ENCODE measurements around the gene NRG3.

Gene NRG3

DNA sequence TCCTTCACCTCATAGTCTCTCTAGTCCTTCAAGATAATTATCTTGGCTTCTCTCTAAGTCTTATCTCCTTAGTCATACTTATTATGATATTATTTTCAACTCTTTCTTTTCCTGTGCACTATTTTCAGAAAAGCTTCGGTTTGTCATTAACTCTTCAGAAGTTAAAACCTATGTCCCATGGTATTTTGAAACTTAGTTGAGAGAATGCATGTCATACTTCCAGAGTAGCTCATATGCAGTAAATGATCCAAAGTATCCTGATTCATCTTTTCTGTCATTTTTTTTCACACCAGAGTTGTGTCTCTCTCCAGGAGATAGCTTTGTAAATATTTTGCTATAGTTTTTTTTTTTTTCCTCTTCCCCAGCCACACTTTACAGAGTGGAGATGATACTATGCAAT lies 1008.6 kb downstream of the NRG3 start:
- DNase-seq (ENCODE audit: low read depth in 4 of 4, low spot score in 1 of 4), result no peak

DNA sequence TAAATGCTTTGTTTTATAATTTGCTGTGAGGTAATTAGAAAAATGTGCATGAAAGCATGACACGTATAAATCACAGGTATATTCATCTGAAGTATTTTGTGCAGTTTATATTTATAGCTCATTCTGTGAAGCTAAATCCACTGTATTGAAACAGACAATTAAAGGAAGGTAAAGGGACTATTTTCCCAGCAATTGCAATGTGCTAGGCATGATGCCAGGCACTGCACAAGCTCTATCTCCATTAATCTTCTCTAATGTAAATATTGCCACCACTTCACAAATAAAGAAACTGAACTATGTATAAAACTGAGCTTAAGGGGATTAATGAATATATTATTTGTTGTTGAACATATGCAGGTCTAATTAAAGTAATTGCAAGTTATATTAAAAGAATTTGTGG lies 1012.5 kb downstream of the NRG3 start:
- DNase-seq (ENCODE audit: low read depth in 4 of 4, low spot score in 1 of 4), result no peak

DNA sequence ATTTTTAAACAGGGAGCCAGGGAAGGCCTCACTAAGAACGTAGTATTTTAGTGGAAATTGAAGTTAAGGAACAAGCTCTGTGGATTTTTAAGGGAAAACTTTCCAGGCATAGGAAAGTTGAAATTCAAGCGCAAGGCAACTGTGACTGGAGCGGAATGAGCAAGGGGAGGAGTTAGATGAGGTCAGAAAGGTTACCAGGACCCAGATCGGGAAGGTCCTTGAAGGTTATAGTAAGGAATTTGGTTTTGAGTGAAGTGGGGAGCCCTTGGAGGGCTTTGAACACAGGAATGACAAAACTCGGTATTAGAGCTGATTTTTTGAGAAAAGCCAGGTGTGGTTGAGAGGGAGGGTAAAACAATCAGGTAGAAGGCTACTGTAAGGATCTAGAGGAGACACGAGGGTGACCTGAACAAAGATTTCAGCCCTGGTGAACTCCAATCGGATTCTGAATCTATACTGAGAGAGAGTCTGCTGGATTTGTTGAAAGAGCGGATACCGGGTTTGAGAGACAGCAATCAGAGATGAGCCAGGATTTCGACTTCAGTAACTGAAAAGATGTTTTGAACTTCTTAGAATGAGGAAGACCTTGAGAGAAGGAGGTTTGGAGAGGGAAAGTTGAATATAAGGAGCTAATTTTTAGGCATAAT lies 1013.9 kb downstream of the NRG3 start:
- no peak for DNase-seq (ENCODE audit: low read depth in 4 of 4, low spot score in 1 of 4)

- no peak for DNase-seq (ENCODE audit: low read depth in 4 of 4, low spot score in 1 of 4)
Observed at GRCh38 chr10:82889728-82890127, 1014.7 kb downstream of the NRG3 start.

GRCh38 chr10:82890573-82890972 lies 1015.6 kb downstream of the NRG3 start:
- DNase-seq (ENCODE audit: low read depth in 4 of 4, low spot score in 1 of 4), result no peak

- DNase-seq (ENCODE audit: low read depth in 4 of 4, low spot score in 1 of 4), result no peak
Observed at GRCh38 chr10:82908096-82908495, 1033.1 kb downstream of the NRG3 start.

GRCh38 chr10:82908751-82909150 lies 1033.8 kb downstream of the NRG3 start:
- DNase-seq (ENCODE audit: low read depth in 4 of 4, low spot score in 1 of 4), result no peak

DNA sequence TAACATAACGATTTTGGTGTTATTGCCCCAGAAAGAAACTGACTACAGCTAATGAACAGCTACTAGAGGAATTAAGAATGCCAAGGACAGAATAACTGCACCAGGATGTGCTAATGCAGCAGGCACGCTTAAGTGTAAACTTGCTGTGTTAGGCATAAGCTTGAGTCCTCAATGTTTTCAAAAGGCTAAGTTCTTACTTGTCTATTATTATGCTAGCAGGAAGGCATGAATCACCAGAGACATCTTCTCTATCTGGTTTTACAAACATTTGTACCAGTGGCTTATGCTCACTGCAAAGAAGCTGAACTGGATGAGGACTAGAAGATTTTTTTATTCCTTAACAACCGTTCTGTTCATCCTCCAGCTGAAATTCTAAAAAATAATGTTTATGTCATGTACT lies 1035.3 kb downstream of the NRG3 start:
- no peak for DNase-seq (ENCODE audit: low read depth in 4 of 4, low spot score in 1 of 4)

DNA sequence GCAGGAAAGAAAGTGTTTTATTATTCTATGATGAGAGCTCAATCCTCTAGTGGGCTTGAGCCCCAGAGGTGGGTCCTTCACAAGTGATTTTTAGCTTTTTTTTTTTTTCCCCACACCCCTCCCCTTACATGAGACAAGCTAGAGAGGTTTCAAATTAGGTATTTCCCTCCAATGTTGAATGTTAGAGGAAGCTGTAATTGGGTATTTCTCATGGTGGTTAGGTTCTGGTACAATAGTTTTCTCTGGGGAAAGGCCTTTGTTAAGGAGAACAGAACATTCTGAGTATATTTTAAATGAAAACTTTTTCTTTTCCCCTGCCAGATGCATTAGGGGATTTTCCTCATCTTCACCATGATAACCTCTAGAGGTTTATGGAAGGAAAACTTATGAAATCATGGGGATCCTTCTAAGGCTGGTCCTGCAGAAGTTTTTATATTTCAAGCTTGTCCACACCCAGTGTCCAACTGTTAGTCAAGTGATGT lies 1039.7 kb downstream of the NRG3 start:
- no peak for DNase-seq (ENCODE audit: low read depth in 4 of 4, low spot score in 1 of 4)

- DNase-seq (ENCODE audit: low read depth in 4 of 4, low spot score in 1 of 4), result no peak
Observed at GRCh38 chr10:82916941-82917340, 1041.9 kb downstream of the NRG3 start.

GRCh38 chr10:82918022-82918421 lies 1043.0 kb downstream of the NRG3 start:
- no peak for DNase-seq (ENCODE audit: low read depth in 4 of 4, low spot score in 1 of 4)

GRCh38 chr10:82922046-82922445 lies 1047.1 kb downstream of the NRG3 start:
- DNase-seq (ENCODE audit: low read depth in 4 of 4, low spot score in 1 of 4), result no peak

DNA sequence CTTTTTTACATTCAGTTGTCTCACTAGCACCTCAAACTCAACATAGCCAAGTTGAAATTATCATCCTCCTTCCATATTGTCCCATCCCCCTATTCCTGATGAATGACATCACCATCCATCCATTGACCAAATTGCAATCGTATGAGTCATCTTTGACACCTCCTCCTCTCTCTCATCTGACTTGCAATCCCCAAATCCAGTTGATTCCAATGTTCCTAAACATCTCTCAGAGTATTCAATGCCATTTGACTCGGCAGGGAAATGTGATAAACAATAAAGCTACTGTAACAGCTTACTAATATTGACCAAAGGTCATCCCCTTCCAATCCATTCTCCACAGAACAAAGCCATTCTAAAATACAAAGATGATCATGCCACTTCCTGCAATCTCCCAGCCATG lies 1047.8 kb downstream of the NRG3 start:
- DNase-seq (ENCODE audit: low read depth in 4 of 4, low spot score in 1 of 4), result no peak

- DNase-seq (ENCODE audit: low read depth in 4 of 4, low spot score in 1 of 4), result no peak
Observed at GRCh38 chr10:82924711-82925110, 1049.7 kb downstream of the NRG3 start.

DNA sequence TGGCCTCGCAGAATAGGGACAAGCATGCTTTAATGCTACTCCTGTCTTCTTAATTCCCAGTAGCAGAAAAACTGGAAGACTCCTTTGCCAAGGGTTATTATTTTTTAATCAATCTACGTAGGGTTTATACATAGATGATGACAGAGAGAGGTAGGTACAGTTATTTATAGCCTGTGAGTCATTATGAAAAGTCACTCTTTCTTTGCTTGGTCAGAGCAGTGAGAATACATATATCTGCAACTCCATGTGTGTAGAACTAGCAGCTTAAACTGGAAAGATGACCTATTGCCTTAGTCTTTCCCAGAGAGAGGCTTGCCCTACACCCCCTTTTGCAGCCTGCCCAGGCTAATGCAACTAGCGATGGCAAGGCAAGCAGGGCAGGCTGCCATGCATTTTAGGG lies 1050.6 kb downstream of the NRG3 start:
- DNase-seq (ENCODE audit: low read depth in 4 of 4, low spot score in 1 of 4), result no peak

DNA sequence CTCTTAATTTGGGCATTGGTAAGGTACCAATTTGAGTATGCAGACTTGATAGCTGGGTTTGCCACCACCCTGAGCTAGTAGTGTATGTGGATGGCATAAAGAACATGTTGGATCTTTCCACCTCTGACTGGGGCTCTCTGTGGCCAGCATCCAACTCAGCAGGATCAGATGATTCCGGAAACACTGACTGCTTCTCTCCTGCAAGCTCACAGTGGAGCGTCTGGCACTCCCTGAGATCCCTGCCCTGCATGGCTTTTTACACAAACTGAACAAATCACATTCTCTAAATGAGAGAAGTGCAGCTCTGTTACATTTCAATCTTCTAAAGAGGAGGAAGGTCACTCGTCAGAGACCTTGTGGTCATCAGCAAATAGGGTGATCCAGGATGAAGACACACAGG lies 1057.5 kb downstream of the NRG3 start:
- DNase-seq (ENCODE audit: low read depth in 4 of 4, low spot score in 1 of 4), result no peak

- DNase-seq (ENCODE audit: low read depth in 4 of 4, low spot score in 1 of 4), result no peak
Observed at GRCh38 chr10:82934429-82934828, 1059.4 kb downstream of the NRG3 start.

DNA sequence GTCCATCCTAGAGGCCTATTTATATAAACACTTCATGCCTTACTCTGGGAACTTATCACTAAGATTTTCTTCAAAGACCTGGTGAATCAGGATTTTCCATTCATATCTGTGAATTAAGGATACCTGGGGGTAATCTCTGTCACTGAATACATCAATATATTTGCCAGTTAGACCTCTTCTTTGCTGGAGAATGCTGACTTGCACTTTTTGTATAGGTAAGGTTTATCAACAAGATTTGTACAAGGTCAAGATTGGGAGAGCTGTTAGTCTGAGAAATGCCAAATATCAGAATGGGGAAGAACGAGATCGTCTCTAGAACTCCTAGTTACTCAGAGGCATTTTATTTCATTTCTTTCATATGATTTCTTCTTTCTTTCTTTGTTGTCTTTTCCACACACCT lies 1060.0 kb downstream of the NRG3 start:
- DNase-seq (ENCODE audit: low read depth in 4 of 4, low spot score in 1 of 4), result no peak

- DNase-seq (ENCODE audit: low read depth in 4 of 4, low spot score in 1 of 4), result no peak
Observed at GRCh38 chr10:82938331-82938730, 1063.3 kb downstream of the NRG3 start.

DNA sequence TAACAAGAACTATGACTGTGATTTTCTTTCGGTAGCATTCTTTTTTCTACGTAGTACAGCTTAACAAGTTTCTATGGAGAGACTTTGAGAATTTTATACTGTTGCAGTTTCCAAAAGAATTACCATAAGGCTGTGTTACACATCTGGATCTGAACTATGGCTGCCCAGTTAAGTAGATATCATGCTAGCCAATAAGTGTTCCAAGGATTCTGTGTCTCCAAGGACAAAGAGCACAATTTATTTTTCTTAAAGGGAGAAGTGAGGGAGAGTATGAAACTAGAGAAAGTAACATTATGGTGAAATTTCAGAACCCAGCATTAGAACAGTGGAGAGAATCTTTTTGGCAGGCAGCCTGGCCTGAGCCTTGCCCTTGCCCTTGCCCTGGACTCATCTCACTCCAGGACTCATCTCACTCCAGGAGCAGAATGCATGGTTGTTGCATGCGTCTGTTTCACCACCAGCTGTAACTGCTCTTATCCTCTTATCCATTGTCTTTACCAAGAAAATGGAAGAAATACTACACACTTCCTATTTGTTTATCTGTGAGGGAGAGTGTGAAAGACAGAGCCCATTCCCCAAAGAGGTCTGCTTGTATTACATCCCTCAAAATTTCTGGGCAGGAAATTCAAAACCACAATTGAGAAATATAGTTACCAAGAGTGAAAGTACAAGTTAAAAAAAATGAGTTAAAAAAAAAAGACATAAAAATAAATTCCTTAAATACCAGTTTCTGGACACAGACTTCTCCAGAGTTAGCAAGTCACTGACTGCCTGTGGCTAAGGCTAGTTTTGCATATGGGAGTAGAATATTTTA lies 1067.5 kb downstream of the NRG3 start:
- DNase-seq (ENCODE audit: low read depth in 4 of 4, low spot score in 1 of 4), result no peak

DNA sequence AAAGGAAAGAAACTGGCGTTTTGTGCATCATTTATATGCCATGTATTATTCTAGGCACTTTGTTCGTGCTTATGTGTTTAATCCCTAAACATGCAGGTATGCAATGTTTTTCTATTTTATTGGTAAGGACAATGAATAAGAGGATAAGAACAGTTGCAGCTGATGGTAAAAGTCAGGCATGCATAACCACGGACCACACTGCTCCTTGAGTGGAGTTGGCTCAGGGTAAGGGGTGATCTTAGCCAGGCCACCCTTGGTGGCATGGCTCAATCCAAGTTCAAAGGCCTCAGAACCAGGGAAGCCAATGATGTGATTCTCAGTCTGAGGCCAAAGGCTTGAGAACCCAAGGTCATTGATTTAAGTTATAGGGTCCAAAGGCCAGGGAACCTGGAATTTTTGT lies 1068.1 kb downstream of the NRG3 start:
- no peak for DNase-seq (ENCODE audit: low read depth in 4 of 4, low spot score in 1 of 4)

DNA sequence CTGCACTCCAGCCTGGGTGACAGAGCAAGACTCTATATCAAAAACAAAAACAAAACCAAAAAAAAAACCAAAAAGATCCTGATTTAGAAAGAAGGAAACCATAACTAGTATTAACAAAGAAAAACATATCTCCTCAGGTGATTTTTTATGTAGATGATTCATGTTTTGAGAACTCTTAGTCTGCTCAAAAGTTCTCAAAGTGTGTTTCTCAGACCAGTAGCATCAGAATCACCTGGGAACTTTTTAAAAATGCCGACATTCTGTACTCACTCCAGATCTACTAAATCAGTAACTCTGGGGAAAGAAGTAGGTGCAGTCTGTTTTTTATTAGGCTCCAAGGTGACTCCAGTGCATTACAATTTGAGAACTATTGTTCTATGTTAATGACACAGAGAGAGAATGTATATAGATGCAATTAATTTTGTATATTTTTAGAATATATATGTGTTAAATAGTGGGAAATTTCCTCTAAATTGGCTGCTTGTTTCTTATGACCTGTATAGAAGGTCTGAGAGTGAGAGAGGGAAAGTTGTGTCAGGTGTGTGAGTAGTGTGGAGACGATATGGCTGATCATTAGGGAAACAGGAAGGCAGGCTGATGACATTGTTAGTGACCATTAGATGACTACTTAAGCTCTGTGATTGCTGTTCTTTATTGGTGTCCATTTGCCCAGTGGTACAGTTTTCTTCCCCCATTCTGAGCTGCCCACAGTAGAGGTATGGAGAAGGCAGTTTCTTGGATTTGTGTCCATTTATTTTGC lies 1075.0 kb downstream of the NRG3 start:
- no peak for DNase-seq (ENCODE audit: low read depth in 4 of 4, low spot score in 1 of 4)

Data from stimulated activated CD4-positive, alpha-beta T cell treated with anti-CD3 and anti-CD28 coated beads, Interleukin-1b, Interleukin-23, amount 100 ng/mL, for 24 hours (primary cell).